Esophagus muscularis mucosa (tissue), 4 donors: ENCODE data around the gene RAB12.

ENCODE experiments used
- EP300 ChIP-seq: sonication (generic); formaldehyde crosslinking; IDR thresholded peaks from one replicate; pipeline ENCODE4 v1.6.1; 2017; ENCODE audit warnings: antibody characterized with exemption
- POLR2A ChIP-seq: fragments of 450-650 bp; IDR thresholded peaks from one replicate; pipeline ENCODE4 v1.6.1; 2017; ENCODE audit warnings: antibody characterized with exemption, moderate library complexity, mild to moderate bottlenecking, low read depth
- TF ChIP-seq, protein P1 (sequence below), 3 experiments: fragments of 200-600 bp in 2 of 3; fragments of 450-650 bp in 1 of 3; sonication (generic) in 2 of 3; IDR thresholded peaks; one replicate each; pipeline ENCODE4 v1.5.1; 2017 to 2019; ENCODE audit warnings: antibody characterized with exemption in 3 of 3, mild to moderate bottlenecking in 2 of 3, moderate library complexity in 1 of 3

- TF ChIP-seq, protein P1, sequence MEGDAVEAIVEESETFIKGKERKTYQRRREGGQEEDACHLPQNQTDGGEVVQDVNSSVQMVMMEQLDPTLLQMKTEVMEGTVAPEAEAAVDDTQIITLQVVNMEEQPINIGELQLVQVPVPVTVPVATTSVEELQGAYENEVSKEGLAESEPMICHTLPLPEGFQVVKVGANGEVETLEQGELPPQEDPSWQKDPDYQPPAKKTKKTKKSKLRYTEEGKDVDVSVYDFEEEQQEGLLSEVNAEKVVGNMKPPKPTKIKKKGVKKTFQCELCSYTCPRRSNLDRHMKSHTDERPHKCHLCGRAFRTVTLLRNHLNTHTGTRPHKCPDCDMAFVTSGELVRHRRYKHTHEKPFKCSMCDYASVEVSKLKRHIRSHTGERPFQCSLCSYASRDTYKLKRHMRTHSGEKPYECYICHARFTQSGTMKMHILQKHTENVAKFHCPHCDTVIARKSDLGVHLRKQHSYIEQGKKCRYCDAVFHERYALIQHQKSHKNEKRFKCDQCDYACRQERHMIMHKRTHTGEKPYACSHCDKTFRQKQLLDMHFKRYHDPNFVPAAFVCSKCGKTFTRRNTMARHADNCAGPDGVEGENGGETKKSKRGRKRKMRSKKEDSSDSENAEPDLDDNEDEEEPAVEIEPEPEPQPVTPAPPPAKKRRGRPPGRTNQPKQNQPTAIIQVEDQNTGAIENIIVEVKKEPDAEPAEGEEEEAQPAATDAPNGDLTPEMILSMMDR (IDR thresholded peaks at IDR 0.05), result no peak
- TF ChIP-seq POLR2A, result no peak
- TF ChIP-seq EP300, result no peak
Measured at GRCh38 chr18:8662560-8663255, 53.5 kb downstream of the RAB12 start.
